IMR-90 (cell line): ENCODE results near the gene NMUR1. TPM values are rescaled to one million over a fixed set of nuclear protein-coding genes. Genes with fewer than 3 reads are reported as not detected.

Source experiments
- ATAC-seq: fragments of 200-7000 bp; cut with Tn5 transposase; 2 replicates; pipeline ENCODE4 v1.9.1; 2020; ENCODE audit warnings: low read depth, mild to moderate bottlenecking, moderate library complexity
- BruUV-seq: library from RNA; stranded (reverse); fragments of 400-500 nt; replicated peaks from 2 replicates; lab custom pipeline; 2021; lab: Mats Ljungman, UMichigan
- CTCF ChIA-PET: fragments of 300-600 bp; formaldehyde crosslinking; extraction: SDS; loops from one replicate; lab custom pipeline; 2021; ENCODE audit warnings: antibody characterized with exemption; lab: Yijun Ruan, JAX
- POLR2A ChIA-PET: fragments of 300-600 bp; sonication (Branson Sonifier 250); formaldehyde crosslinking; loops from one replicate; lab custom pipeline; 2022; ENCODE audit warnings: antibody characterized with exemption; ENCODE audit not compliant: unreplicated experiment; lab: Charles Lee
- DNase-seq: peaks from one replicate; pipeline ENCODE4 v3.0.0; 2013
- H2AFZ ChIP-seq: replicated peaks from 2 replicates; pipeline ENCODE3; 2013; ENCODE audit warnings: low read length, mild to moderate bottlenecking; ENCODE audit not compliant: poor library complexity
- H2AK5ac ChIP-seq: 2 replicates; pipeline ENCODE4 v1.6.1; 2013; ENCODE audit warnings: low read depth, low read length, inconsistent platforms
- H2AK9ac ChIP-seq: replicated peaks from 2 replicates; pipeline ENCODE3; 2013; ENCODE audit warnings: mild to moderate bottlenecking, low read depth, low read length, moderate library complexity; ENCODE audit not compliant: poor library complexity
- H2BK120ac ChIP-seq: 2 replicates; pipeline ENCODE4 v1.6.1; 2013; ENCODE audit warnings: low read depth, low read length, inconsistent platforms
- H2BK15ac ChIP-seq: 3 replicates; pipeline ENCODE4 v1.6.1; 2013; ENCODE audit warnings: low read depth, low read length, inconsistent platforms
- H2BK20ac ChIP-seq: 2 replicates; pipeline ENCODE4 v1.6.1; 2013; ENCODE audit warnings: low read depth, mild to moderate bottlenecking, inconsistent platforms, low read length, moderate library complexity
- H2BK5ac ChIP-seq: 2 replicates; pipeline ENCODE4 v1.6.1; 2013; ENCODE audit warnings: mild to moderate bottlenecking, low read depth, low read length, inconsistent platforms; ENCODE audit not compliant: poor library complexity, severe bottlenecking
- H3K14ac ChIP-seq: replicated peaks from 2 replicates; pipeline ENCODE4 v1.6.1; 2013; ENCODE audit warnings: low read depth, low read length, inconsistent platforms
- H3K18ac ChIP-seq: 2 replicates; pipeline ENCODE4 v1.6.1; 2013; ENCODE audit warnings: low read depth, low read length, control low read depth
- H3K23ac ChIP-seq: 2 replicates; pipeline ENCODE4 v1.6.1; 2013; ENCODE audit warnings: low read depth, low read length, inconsistent platforms
- H3K27ac ChIP-seq: 2 replicates; pipeline ENCODE4 v1.5.1; 2013; ENCODE audit warnings: mild to moderate bottlenecking, control low read depth, low read length; ENCODE audit not compliant: insufficient read depth
- H3K27me3 ChIP-seq: 2 replicates; pipeline ENCODE4 v1.6.1; 2013; ENCODE audit warnings: low read length; ENCODE audit not compliant: control insufficient read depth, insufficient read depth
- H3K36me3 ChIP-seq: 2 replicates; pipeline ENCODE4 v1.6.1; 2013; ENCODE audit warnings: low read length, mixed read lengths; ENCODE audit not compliant: control insufficient read depth, insufficient read depth
- H3K4ac ChIP-seq: 2 replicates; pipeline ENCODE4 v1.6.1; 2013; ENCODE audit warnings: low read depth, low read length, inconsistent platforms
- H3K4me1 ChIP-seq: 2 replicates; pipeline ENCODE4 v1.6.1; 2013; ENCODE audit warnings: low read length, mixed read lengths; ENCODE audit not compliant: control insufficient read depth, insufficient read depth
- H3K4me2 ChIP-seq: 2 replicates; pipeline ENCODE4 v1.6.1; 2013; ENCODE audit warnings: low read depth, mild to moderate bottlenecking, control low read depth, low read length, moderate library complexity
- H3K4me3 ChIP-seq: 2 replicates; pipeline ENCODE4 v1.5.1; 2013; ENCODE audit warnings: low read depth, mild to moderate bottlenecking, control low read depth, low read length, moderate library complexity; ENCODE audit not compliant: insufficient read depth
- H3K56ac ChIP-seq: 2 replicates; pipeline ENCODE4 v1.6.1; 2013; ENCODE audit warnings: low read length, inconsistent platforms; ENCODE audit not compliant: insufficient read depth; ENCODE audit errors: extremely low read depth
- H3K79me1 ChIP-seq, 2 experiments: 2 replicates each; pipeline ENCODE4 v1.6.1; 2013; ENCODE audit warnings: low read length in 2 of 2, inconsistent platforms in 1 of 2, low read depth in 1 of 2
- H3K9ac ChIP-seq: 2 replicates; pipeline ENCODE4 v1.6.1; 2013; ENCODE audit warnings: low read depth, low read length, control low read depth
- H3K9me1 ChIP-seq: 2 replicates; pipeline ENCODE4 v1.6.1; 2013; ENCODE audit warnings: low read length, inconsistent platforms; ENCODE audit not compliant: insufficient read depth
- H3K9me3 ChIP-seq: 2 replicates; pipeline ENCODE4 v1.6.1; 2013; ENCODE audit warnings: low read length; ENCODE audit not compliant: control insufficient read depth, insufficient read depth
- H4K20me1 ChIP-seq: 2 replicates; pipeline ENCODE4 v1.6.1; 2013; ENCODE audit warnings: low read length, inconsistent platforms; ENCODE audit not compliant: insufficient read depth
- H4K5ac ChIP-seq: 2 replicates; pipeline ENCODE4 v1.6.1; 2013; ENCODE audit warnings: mild to moderate bottlenecking, low read depth, low read length, control low read depth
- H4K8ac ChIP-seq, 2 experiments: 2 replicates each; pipeline ENCODE4 v1.6.1; 2013; ENCODE audit warnings: low read depth in 2 of 2, low read length in 2 of 2, control low read depth in 1 of 2, inconsistent platforms in 1 of 2
- H4K91ac ChIP-seq: 2 replicates; pipeline ENCODE4 v1.6.1; 2013; ENCODE audit warnings: low read depth, low read length, inconsistent platforms; ENCODE audit not compliant: insufficient read depth
- RFX5 ChIP-seq: IDR thresholded peaks from 2 replicates; pipeline ENCODE4 v1.8.0; 2012; ENCODE audit warnings: low read depth, mild to moderate bottlenecking, low read length, moderate library complexity
- WGBS, 2 experiments: methylation state at CpG; one replicate each; pipeline versions ENCODE4 v1.1.5 to v1.1.7; 2013; ENCODE audit warnings: missing lambda C conversion rate in 2 of 2; ENCODE audit not compliant: insufficient read length in 1 of 2; ENCODE audit errors: extremely low coverage in 2 of 2; 5-methylcytosine and 5-hydroxymethylcytosine counted together
- dilution Hi-C: fragments of 300-500 bp; cut with HindIII; formaldehyde crosslinking; loops from one replicate; pipeline ENCODE4 v1.14.3; 2018; ENCODE audit warnings: low sequenced_read_pairs; ENCODE audit not compliant: unreplicated experiment
- in situ Hi-C: fragments of 300-500 bp; cut with MboI; formaldehyde crosslinking; loops from 3 replicates; pipeline ENCODE4 v1.14.3; 2019; ENCODE audit warnings: low sequenced_read_pairs, inconsistent platforms, mixed read lengths
- intact Hi-C: fragments of 100-400 bp; cut with micrococcal nuclease; formaldehyde crosslinking; loops from 2 replicates; pipeline ENCODE4 v1.10.0; 2022
- polyA plus RNA-seq, 3 experiments: library from polyadenylated mRNA; depleted of rRNA; stranded (reverse); fragments of >200 nt; gene quantifications; 2 replicates each; pipeline ENCODE4 v1.2.3, GENCODE V29; 2012; ENCODE audit warnings: low replicate concordance in 1 of 3
- total RNA-seq: library from RNA; depleted of rRNA; stranded (reverse); fragments of >200 nt; gene quantifications from 2 replicates; pipeline ENCODE4 v1.2.3, GENCODE V29; 2012

The NMUR1 gene
- total and polyA plus RNA-seq, 2 of the 4 experiments (the other 2 are of a cell fraction), result not detected

GRCh38 chr2:231528636-231529030, 1.6 kb downstream of the NMUR1 start:
- H3K9me1 ChIP-seq, result no peaks in the 10 kb centered on the region
- no peak overlapping the region for H2BK120ac ChIP-seq
- no peaks in the 10 kb centered on the region for H3K9me3 ChIP-seq
- no peak overlapping the region for H2AFZ ChIP-seq
- no peak overlapping the region for H2BK20ac ChIP-seq
- H2AK5ac ChIP-seq, result no peak overlapping the region
- H4K91ac ChIP-seq, result no peak overlapping the region
- H3K79me1 ChIP-seq, result no peaks in the 10 kb centered on the region
- DNase-seq (no peak), ATAC-seq (no peak)
- no peaks in the 10 kb centered on the region for H3K36me3 ChIP-seq
- H3K23ac ChIP-seq, result no peak overlapping the region
- H2BK15ac ChIP-seq, result no peak overlapping the region
- H4K8ac ChIP-seq, result no peak overlapping the region
- no peak overlapping the region for H3K18ac ChIP-seq
- no peak overlapping the region for H3K4me2 ChIP-seq
- H2BK5ac ChIP-seq, result no peak overlapping the region
- no TSS peak for BruUV-seq
- POLR2A ChIA-PET, result no interaction called here
- no peak overlapping the region for H3K56ac ChIP-seq
- no peak overlapping the region for H2AK9ac ChIP-seq
- H3K4me1 ChIP-seq, result peaks cover 2% of the 10 kb centered on the region
- H3K4me3 ChIP-seq, result no peak overlapping the region
- H3K9ac ChIP-seq, result no peak overlapping the region
- no peak overlapping the region for H4K5ac ChIP-seq
- dilution Hi-C loops (no loop called here), in situ Hi-C loops (no loop called here), intact Hi-C loops (no loop called here)
- H3K14ac ChIP-seq, result no peak overlapping the region
- H4K20me1 ChIP-seq, result no peaks in the 10 kb centered on the region
- H3K4ac ChIP-seq, result no peak overlapping the region
- peaks cover 39% of the 10 kb centered on the region for H3K27me3 ChIP-seq
- H3K27ac ChIP-seq, result no peak overlapping the region
- TF ChIP-seq RFX5, result no peak
- whole genome bisulfite sequencing, 2 experiments, result 88% methylated on average over 6 of the region's 9 CpGs; no CpG with 5 or more reads in 1 of the 2 experiments
- CTCF ChIA-PET, result no interaction called here
